ENCODE results near the gene EFHC2.
A peak's percentile ranks its signal among the peaks of the same experiment; 100 is the strongest.
"Not testable (repeated sequence)": the region's sequence is repeated elsewhere in the genome, so short reads cannot be mapped to it uniquely, and the experiment has no call there.

The EFHC2 gene

GRCh38 chrX:44291468-44292092 is 51.9 kb downstream of the EFHC2 start:
- no peak for DNase-seq

GRCh38 chrX:44290718-44291117 is 52.8 kb downstream of the EFHC2 start:
- no peak for DNase-seq

- DNase-seq = no peak
Measured at GRCh38 chrX:44282753-44283152, 60.7 kb downstream of the EFHC2 start.

- DNase-seq = no peak
Measured at GRCh38 chrX:44280116-44280515, 63.4 kb downstream of the EFHC2 start.

- peak; percentile 8 for DNase-seq
Measured at GRCh38 chrX:44274096-44274495, 69.4 kb downstream of the EFHC2 start.

GRCh38 chrX:44267861-44268260 is 75.6 kb downstream of the EFHC2 start:
- no peak for DNase-seq

- no peak for DNase-seq
Measured at GRCh38 chrX:44267116-44267515, 76.4 kb downstream of the EFHC2 start.

GRCh38 chrX:44265559-44265958 is 77.9 kb downstream of the EFHC2 start:
- no peak for DNase-seq

- DNase-seq = no peak
Measured at GRCh38 chrX:44264936-44265335, 78.5 kb downstream of the EFHC2 start.

- no peak for DNase-seq
Measured at GRCh38 chrX:44261286-44261685, 82.2 kb downstream of the EFHC2 start.

- DNase-seq = no peak
Measured at GRCh38 chrX:44260609-44261008, 82.9 kb downstream of the EFHC2 start.

GRCh38 chrX:44255742-44256141 is 87.7 kb downstream of the EFHC2 start:
- not testable (repeated sequence) for DNase-seq

GRCh38 chrX:44253575-44253942 is 89.9 kb downstream of the EFHC2 start:
- DNase-seq = no peak

- not testable (repeated sequence) for DNase-seq
Measured at GRCh38 chrX:44252688-44253574, 90.5 kb downstream of the EFHC2 start.

GRCh38 chrX:44247468-44247867 is 96.0 kb downstream of the EFHC2 start:
- no peak for DNase-seq

GRCh38 chrX:44246826-44247225 is 96.6 kb downstream of the EFHC2 start:
- no peak for DNase-seq

GRCh38 chrX:44245733-44246132 is 97.7 kb downstream of the EFHC2 start:
- DNase-seq = no peak

GRCh38 chrX:44244008-44244407 is 99.5 kb downstream of the EFHC2 start:
- DNase-seq = no peak

- DNase-seq = no peak
Measured at GRCh38 chrX:44241546-44241945, 101.9 kb downstream of the EFHC2 start.

- DNase-seq = no peak
Measured at GRCh38 chrX:44240036-44240435, 103.4 kb downstream of the EFHC2 start.

- no peak for DNase-seq
Measured at GRCh38 chrX:44239036-44239435, 104.4 kb downstream of the EFHC2 start.

- DNase-seq = no peak
Measured at GRCh38 chrX:44235534-44235933, 107.9 kb downstream of the EFHC2 start.

- no peak for DNase-seq
Measured at GRCh38 chrX:44234541-44234940, 108.9 kb downstream of the EFHC2 start.

- no peak for DNase-seq
Measured at GRCh38 chrX:44234116-44234515, 109.4 kb downstream of the EFHC2 start.

- DNase-seq = no peak
Measured at GRCh38 chrX:44232081-44232480, 111.4 kb downstream of the EFHC2 start.

All from NCI-H226 (cell line).